ENCODE data around the gene KXD1. TPM values are rescaled to one million over a fixed set of nuclear protein-coding genes. Genes with fewer than 3 reads are reported as not detected.

KXD1 gene
- polyA plus RNA-seq, 2 of the 4 experiments (the other 2 are of a cell fraction), result 62.8 to 83.9 TPM

DNA sequence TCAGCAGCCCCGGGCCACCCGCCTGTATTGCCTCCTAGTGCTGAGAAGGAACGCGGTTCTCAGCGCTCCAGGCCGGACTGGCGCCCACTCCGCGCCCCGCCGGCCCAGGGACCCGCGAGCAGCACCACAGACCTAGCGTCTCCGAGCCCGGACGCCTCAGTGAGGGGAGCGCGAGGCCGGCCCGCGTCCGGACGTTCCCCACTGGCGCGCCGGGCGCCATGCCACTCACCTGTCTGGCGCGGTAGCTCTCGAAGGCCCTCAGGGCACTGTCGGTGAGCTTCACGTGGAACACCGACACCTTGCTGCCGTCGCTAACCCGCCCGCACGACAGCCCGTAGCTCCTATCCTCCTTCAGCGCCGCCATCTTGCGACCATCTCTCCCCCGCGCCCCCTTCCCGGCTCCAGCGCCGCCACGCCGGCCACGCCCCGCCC lies 36.0 kb upstream of the KXD1 start, which contains the start of gene ELL:
ELL (minus strand) TSS at position 379 of the 432 bp plus-strand sequence; CDS start at position 364, 15 bp downstream.
- H3K4me2 ChIP-seq, result peak within 1 kb of the TSS; percentile 99
- POLR2A ChIA-PET, result interaction anchor here (1.0 to 2.4 kb wide), 2 partner anchors 36 to 68 kb away, joined by 5 to 10 read pairs; partner anchors contain the start of gene KXD1
- no CpG with 5 or more reads among the region's 52 CpGs for WGBS (ENCODE audit: missing lambda C conversion rate)
- FAIRE-seq (no peak), DNase-seq (ENCODE audit: low read depth in 1 of 2, low spot score in 1 of 2) (no peak), ATAC-seq (peak; percentile 17 to 26)
- H3K27ac ChIP-seq, result peak within 1 kb of the TSS; percentile 96 to 97
- peak within 1 kb of the TSS; percentile 100 for H3K4me3 ChIP-seq
- H3K9me3 ChIP-seq, result no peaks in the 10 kb centered on the region
- TF ChIP-seq FOSB (CRISPR knock-in tag; IDR thresholded peaks at IDR 0.05), result no peak
- peak; percentile 85; the same call in 1 of the 2 replicates for TF ChIP-seq PHF8 (IDR thresholded peaks at IDR 0.05; ENCODE audit: borderline replicate concordance, low read depth)
- no peak for TF ChIP-seq ZC3H11A (IDR thresholded peaks at IDR 0.05)
- TF ChIP-seq KDM5A (IDR thresholded peaks at IDR 0.05), result peak; percentile 25; the same call in 1 of the 2 replicates
- peak; percentile 48; the same call in 1 of the 3 replicates for TF ChIP-seq BCL3 (IDR thresholded peaks at IDR 0.05)
- TF ChIP-seq POLR2A (IDR thresholded peaks at IDR 0.05; ENCODE audit: low read length), result peak; percentile 89
- no peak for TF ChIP-seq MAZ (IDR thresholded peaks at IDR 0.05; ENCODE audit: borderline replicate concordance, low read depth, low read length)
- peak in 1 of 2 experiments; percentile 42; a peak in 1 of 5 replicates for TF ChIP-seq JUN (IDR thresholded peaks at IDR 0.05)
- peaks cover 9% of the 10 kb centered on the region for H3K4me1 ChIP-seq
- CTCF ChIA-PET, result interaction anchor here (0.6 to 4.0 kb wide), 9 partner anchors 16 to 70 kb away, joined by 3 to 25 read pairs (median 3); no protein-coding TSS in a partner anchor

GRCh38 chr19:18522124-18522861 lies 35.4 kb upstream of the KXD1 start:
- H3K9me3 ChIP-seq, result no peaks in the 10 kb centered on the region
- DNase-seq (ENCODE audit: low read depth in 1 of 2, low spot score in 1 of 2) (peak; percentile 88 to 100), ATAC-seq (peak; percentile 88 to 91), FAIRE-seq (no peak)
- CTCF ChIA-PET, result interaction anchor here (0.6 to 1.4 kb wide), 8 partner anchors 40 to 455 kb away, joined by 3 to 6 read pairs (median 3); no protein-coding TSS in a partner anchor
- H3K4me2 ChIP-seq, result peak overlapping the region; percentile 50
- POLR2A ChIA-PET, result interaction anchor here (0.7 to 1.0 kb wide), 2 partner anchors 35 to 36 kb away, joined by 3 to 5 read pairs; partner anchors contain the start of gene KXD1
- H3K4me1 ChIP-seq, result peaks cover 9% of the 10 kb centered on the region
- H3K4me3 ChIP-seq, result peak overlapping the region; percentile 100
- peak overlapping the region; percentile 51 to 97 for H3K27ac ChIP-seq
- 2% methylated on average over 18 of the region's 51 CpGs for WGBS (ENCODE audit: missing lambda C conversion rate)
- TF ChIP-seq MAZ (IDR thresholded peaks at IDR 0.05; ENCODE audit: borderline replicate concordance, low read depth, low read length), result no peak
- TF ChIP-seq BHLHE40 (IDR thresholded peaks at IDR 0.05; ENCODE audit: low read depth, low read length), result no peak
- TF ChIP-seq, protein P1, sequence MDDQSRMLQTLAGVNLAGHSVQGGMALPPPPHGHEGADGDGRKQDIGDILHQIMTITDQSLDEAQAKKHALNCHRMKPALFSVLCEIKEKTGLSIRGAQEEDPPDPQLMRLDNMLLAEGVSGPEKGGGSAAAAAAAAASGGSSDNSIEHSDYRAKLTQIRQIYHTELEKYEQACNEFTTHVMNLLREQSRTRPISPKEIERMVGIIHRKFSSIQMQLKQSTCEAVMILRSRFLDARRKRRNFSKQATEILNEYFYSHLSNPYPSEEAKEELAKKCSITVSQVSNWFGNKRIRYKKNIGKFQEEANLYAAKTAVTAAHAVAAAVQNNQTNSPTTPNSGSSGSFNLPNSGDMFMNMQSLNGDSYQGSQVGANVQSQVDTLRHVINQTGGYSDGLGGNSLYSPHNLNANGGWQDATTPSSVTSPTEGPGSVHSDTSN (IDR thresholded peaks at IDR 0.05), result no peak
- TF ChIP-seq ZFP36 (IDR thresholded peaks at IDR 0.05; ENCODE audit: borderline replicate concordance, partially characterized antibody), result no peak
- no peak for TF ChIP-seq HOXB5 (CRISPR knock-in tag; IDR thresholded peaks at IDR 0.05)
- no peak for TF ChIP-seq TP53 (CRISPR knock-in tag; IDR thresholded peaks at IDR 0.05)
- TF ChIP-seq ZSCAN20 (CRISPR knock-in tag; IDR thresholded peaks at IDR 0.05), result no peak
- TF ChIP-seq, protein P2, sequence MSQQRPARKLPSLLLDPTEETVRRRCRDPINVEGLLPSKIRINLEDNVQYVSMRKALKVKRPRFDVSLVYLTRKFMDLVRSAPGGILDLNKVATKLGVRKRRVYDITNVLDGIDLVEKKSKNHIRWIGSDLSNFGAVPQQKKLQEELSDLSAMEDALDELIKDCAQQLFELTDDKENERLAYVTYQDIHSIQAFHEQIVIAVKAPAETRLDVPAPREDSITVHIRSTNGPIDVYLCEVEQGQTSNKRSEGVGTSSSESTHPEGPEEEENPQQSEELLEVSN (IDR thresholded peaks at IDR 0.05; ENCODE audit: borderline replicate concordance, low read depth), result no peak
- TF ChIP-seq EHF (CRISPR knock-in tag; IDR thresholded peaks at IDR 0.05), result no peak
- TF ChIP-seq, protein P3, sequence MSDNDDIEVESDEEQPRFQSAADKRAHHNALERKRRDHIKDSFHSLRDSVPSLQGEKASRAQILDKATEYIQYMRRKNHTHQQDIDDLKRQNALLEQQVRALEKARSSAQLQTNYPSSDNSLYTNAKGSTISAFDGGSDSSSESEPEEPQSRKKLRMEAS (IDR thresholded peaks at IDR 0.05), result peak; percentile 21
- peak; percentile 46; the same call in 1 of the 2 replicates for TF ChIP-seq USF2 (IDR thresholded peaks at IDR 0.05)
- TF ChIP-seq FOSB (CRISPR knock-in tag; IDR thresholded peaks at IDR 0.05), result no peak
- TF ChIP-seq, protein P4, sequence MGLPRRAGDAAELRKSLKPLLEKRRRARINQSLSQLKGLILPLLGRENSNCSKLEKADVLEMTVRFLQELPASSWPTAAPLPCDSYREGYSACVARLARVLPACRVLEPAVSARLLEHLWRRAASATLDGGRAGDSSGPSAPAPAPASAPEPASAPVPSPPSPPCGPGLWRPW (IDR thresholded peaks at IDR 0.05), result no peak
- TF ChIP-seq NFE2L2 (conservative IDR thresholded peaks at IDR 0.05; ENCODE audit: low read length), result no peak
- TF ChIP-seq RNF2 (IDR thresholded peaks at IDR 0.05; ENCODE audit: borderline replicate concordance, low read depth), result no peak
- peak; percentile 87 for TF ChIP-seq MAFK (IDR thresholded peaks at IDR 0.05; ENCODE audit: partially characterized antibody)
- TF ChIP-seq JUNB (IDR thresholded peaks at IDR 0.05), result no peak
- no peak for TF ChIP-seq CHD4 (IDR thresholded peaks at IDR 0.05; ENCODE audit: borderline replicate concordance)
- TF ChIP-seq ESRRA (IDR thresholded peaks at IDR 0.05; ENCODE audit: borderline replicate concordance, low read length), result no peak
- no peak for TF ChIP-seq FOSL2 (IDR thresholded peaks at IDR 0.05)
- no peak for TF ChIP-seq FOSL2 (CRISPR knock-in tag; IDR thresholded peaks at IDR 0.05)
- TF ChIP-seq HOXA7 (CRISPR knock-in tag; IDR thresholded peaks at IDR 0.05), result no peak
- TF ChIP-seq SMC3 (IDR thresholded peaks at IDR 0.05), result no peak
- TF ChIP-seq PHF8 (IDR thresholded peaks at IDR 0.05; ENCODE audit: borderline replicate concordance, low read depth), result peak; percentile 67; the same call in 1 of the 2 replicates
- TF ChIP-seq HOXB13 (CRISPR knock-in tag; IDR thresholded peaks at IDR 0.05; ENCODE audit: low read depth), result no peak
- no peak for TF ChIP-seq NPAS2 (CRISPR knock-in tag; IDR thresholded peaks at IDR 0.05; ENCODE audit: borderline replicate concordance)
